Ammon's horn (tissue), 1 donor: ENCODE data around the gene ZBTB20.

Experiments
- DNase-seq: peaks from one replicate; pipeline ENCODE4 v3.0.0-alpha.2; 2016; ENCODE audit warnings: low spot score

Gene ZBTB20

GRCh38 chr3:114444216-114444615 is 702.9 kb downstream of the ZBTB20 start:
- no peak for DNase-seq

- peak; percentile 51 for DNase-seq
These were observed 704.8 kb downstream of the ZBTB20 start for GRCh38 chr3:114442246-114442645.

GRCh38 chr3:114441386-114441785 is 705.7 kb downstream of the ZBTB20 start:
- peak; percentile 58 for DNase-seq

GRCh38 chr3:114440700-114441099 is 706.4 kb downstream of the ZBTB20 start:
- no peak for DNase-seq

GRCh38 chr3:114439284-114439683 is 707.8 kb downstream of the ZBTB20 start:
- no peak for DNase-seq

- no peak for DNase-seq
These were observed 709.2 kb downstream of the ZBTB20 start for GRCh38 chr3:114437897-114438296.

GRCh38 chr3:114436182-114436581 is 710.9 kb downstream of the ZBTB20 start:
- DNase-seq, result no peak

- DNase-seq, result no peak
These were observed 711.5 kb downstream of the ZBTB20 start for GRCh38 chr3:114435386-114436115.

- DNase-seq, result no peak
These were observed 714.8 kb downstream of the ZBTB20 start for GRCh38 chr3:114432310-114432709.

GRCh38 chr3:114428044-114428595 is 719.0 kb downstream of the ZBTB20 start:
- no peak for DNase-seq

GRCh38 chr3:114427285-114428043 is 719.6 kb downstream of the ZBTB20 start:
- DNase-seq, result no peak

- no peak for DNase-seq
These were observed 722.8 kb downstream of the ZBTB20 start for GRCh38 chr3:114424337-114424736.

- no peak for DNase-seq
These were observed 725.9 kb downstream of the ZBTB20 start for GRCh38 chr3:114421204-114421603.

- DNase-seq, result no peak
These were observed 727.0 kb downstream of the ZBTB20 start for GRCh38 chr3:114420072-114420471.

GRCh38 chr3:114418724-114419543 is 728.2 kb downstream of the ZBTB20 start:
- DNase-seq, result peak; percentile 87

GRCh38 chr3:114418107-114418506 is 729.0 kb downstream of the ZBTB20 start:
- no peak for DNase-seq

GRCh38 chr3:114417675-114418074 is 729.4 kb downstream of the ZBTB20 start:
- no peak for DNase-seq

GRCh38 chr3:114417265-114417664 is 729.8 kb downstream of the ZBTB20 start:
- no peak for DNase-seq

- DNase-seq, result no peak
These were observed 735.0 kb downstream of the ZBTB20 start for GRCh38 chr3:114411811-114412803.

GRCh38 chr3:114411190-114411668 is 735.9 kb downstream of the ZBTB20 start:
- no peak for DNase-seq
